ENCODE results near the gene SLAMF8.

Gene SLAMF8

DNA sequence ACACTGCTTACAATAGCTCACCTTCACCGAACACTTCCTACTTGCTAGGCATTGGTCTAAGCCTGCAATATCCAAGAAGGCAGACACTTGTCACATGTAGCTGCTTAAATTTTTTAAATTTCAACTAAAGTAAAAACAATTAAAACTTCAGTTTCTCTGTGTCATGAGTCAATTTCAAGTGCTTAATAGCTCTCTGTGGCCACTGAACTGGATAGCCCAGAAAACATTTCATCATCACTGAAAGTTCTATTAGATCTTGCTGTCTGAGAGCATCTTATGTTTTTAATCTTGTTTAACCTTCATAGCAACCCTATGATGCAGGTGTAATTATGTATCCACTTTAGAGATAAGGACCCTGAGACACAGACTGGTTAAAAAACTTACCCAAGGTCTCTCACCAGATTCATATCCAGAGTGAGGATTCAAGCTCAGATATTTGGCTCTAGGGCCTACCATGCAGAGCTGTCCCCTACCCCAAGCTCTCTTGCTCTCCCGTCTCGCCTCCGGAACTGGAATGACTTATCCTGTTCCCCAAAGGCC, 27.2 kb upstream of the SLAMF8 start:
- no peak for DNase-seq (ENCODE audit: low spot score)
- TF ChIP-seq, protein P1, sequence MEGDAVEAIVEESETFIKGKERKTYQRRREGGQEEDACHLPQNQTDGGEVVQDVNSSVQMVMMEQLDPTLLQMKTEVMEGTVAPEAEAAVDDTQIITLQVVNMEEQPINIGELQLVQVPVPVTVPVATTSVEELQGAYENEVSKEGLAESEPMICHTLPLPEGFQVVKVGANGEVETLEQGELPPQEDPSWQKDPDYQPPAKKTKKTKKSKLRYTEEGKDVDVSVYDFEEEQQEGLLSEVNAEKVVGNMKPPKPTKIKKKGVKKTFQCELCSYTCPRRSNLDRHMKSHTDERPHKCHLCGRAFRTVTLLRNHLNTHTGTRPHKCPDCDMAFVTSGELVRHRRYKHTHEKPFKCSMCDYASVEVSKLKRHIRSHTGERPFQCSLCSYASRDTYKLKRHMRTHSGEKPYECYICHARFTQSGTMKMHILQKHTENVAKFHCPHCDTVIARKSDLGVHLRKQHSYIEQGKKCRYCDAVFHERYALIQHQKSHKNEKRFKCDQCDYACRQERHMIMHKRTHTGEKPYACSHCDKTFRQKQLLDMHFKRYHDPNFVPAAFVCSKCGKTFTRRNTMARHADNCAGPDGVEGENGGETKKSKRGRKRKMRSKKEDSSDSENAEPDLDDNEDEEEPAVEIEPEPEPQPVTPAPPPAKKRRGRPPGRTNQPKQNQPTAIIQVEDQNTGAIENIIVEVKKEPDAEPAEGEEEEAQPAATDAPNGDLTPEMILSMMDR (IDR thresholded peaks at IDR 0.05): no peak
- Histone ChIP-seq H3K4me3 (no peak overlapping the region), H3K27ac (no peak overlapping the region)

DNA sequence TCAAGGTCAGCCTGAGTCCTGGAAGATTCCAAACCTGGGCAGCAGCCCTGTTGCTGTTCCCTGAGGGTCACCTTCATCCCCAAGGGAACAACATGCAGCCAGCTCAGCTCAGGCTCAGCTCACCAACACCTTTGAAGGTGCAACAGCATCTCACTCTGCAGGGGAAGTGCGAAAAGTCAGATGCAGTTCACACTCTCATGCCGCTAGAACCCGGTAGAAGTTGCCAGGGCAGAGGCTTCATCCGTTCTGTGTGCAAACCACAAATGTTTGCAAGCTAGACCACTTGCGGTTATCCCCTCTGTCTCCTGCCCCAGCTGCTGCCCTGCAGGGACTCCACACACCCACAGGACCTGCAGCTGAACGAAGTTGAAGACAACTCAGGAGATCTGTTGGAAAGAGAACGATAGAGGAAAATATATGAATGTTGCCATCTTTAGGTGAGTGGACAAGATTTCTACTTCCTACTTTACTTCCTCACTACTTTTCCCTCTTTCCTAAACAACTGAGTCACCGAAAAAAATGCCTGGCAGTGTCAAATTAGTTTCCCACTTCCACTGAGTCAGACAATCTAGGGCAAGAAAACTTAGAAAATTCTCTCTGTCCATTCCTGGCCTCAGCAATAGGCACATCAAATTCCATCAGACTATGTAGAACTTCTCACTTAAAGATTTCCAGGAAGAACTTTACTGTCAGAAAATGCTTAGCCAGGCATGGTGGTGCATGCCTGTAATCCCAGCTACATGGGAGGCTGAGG, 26.3 kb upstream of the SLAMF8 start:
- Histone ChIP-seq H3K4me3 (no peak overlapping the region), H3K27ac (no peak overlapping the region)
- TF ChIP-seq, protein P1 (IDR thresholded peaks at IDR 0.05): no peak
- DNase-seq (ENCODE audit: low spot score): no peak

DNA sequence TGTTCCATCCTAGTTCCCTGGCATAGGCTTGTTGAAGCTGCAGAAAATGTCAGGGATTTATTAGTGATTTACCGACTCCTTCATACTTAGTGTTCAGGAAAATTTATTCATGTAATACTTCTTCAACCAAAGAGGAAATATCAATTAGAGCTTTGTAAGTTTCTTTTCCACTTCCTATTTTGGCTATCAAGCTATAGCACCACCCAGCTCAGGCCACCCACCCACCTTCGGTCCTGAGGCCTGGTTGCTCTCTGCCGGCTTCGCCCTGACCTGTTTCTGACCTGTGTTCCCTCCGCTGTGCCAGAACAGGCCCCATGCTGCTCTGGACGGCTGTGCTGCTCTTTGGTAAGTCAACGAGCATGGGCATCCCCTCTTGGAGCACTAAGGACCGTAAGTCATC, 24.6 kb upstream of the SLAMF8 start, which contains the start of gene FCRL6:
FCRL6 (plus strand) TSS at position 250 of the 400 bp plus-strand sequence; CDS start at position 315, 65 bp downstream.
- Histone ChIP-seq H3K4me3 (no peak within 1 kb of the TSS), H3K27ac (no peak within 1 kb of the TSS)
- DNase-seq (ENCODE audit: low spot score): no peak
- TF ChIP-seq, protein P1 (IDR thresholded peaks at IDR 0.05): no peak

DNA sequence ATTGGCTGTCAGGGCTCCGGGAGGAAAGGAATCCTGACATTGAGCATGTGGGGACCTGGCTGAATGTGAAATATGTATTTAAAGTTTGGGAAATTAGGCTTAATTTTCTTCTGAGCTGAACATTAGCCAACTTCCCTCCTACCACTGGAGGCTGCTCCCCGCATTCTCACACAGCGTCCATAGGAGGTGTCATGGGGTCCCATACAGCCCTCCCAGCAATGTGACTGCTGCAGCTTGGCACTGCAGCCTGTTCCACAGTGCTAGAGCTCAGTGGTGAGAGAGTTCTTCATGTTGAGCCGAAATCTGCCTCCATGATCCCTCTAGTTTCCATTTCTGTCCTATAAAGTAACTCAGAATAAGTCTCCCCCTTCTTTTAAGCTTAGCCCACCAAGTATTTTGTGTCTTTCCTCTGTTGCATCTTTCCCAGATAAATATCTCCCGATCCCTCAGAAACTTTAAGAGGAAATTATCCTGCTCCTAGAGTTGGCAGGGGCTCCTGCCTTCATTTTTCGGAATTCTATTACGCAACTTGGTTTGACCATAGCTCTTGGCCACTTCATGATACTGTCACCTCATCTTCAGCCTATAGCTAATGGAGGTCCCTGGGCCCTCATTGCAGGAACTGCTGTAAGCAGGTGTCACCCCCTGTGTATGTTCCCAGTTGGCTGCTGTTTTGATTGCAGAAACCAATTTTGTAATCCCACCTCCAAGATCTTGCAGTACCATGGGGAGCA, 22.6 kb upstream of the SLAMF8 start:
- Histone ChIP-seq H3K4me3 (no peak overlapping the region), H3K27ac (no peak overlapping the region)
- no peak for DNase-seq (ENCODE audit: low spot score)
- TF ChIP-seq, protein P1 (IDR thresholded peaks at IDR 0.05): no peak

DNA sequence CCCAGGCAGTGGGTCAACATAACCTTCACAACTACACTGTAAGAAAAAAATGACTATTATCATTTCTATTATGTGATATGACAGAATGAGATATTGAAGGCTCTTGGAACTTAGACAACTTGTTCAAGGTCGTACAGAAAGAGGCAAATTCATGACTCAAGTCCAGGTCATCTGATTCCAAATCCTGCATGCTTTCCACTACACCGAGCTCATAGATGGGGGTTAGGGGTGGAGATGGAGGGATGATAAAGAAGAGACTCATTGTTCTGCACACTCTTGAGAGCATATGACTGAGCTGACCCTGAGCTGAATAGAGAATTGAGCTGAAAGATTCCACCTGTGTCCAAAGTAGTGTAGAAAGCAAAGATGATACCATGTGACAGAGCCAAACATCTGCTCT, 21.7 kb upstream of the SLAMF8 start:
- no peak overlapping the region for H3K4me3 ChIP-seq
- TF ChIP-seq, protein P1 (IDR thresholded peaks at IDR 0.05): no peak
- no peak overlapping the region for H3K27ac ChIP-seq
- no peak for DNase-seq (ENCODE audit: low spot score)

DNA sequence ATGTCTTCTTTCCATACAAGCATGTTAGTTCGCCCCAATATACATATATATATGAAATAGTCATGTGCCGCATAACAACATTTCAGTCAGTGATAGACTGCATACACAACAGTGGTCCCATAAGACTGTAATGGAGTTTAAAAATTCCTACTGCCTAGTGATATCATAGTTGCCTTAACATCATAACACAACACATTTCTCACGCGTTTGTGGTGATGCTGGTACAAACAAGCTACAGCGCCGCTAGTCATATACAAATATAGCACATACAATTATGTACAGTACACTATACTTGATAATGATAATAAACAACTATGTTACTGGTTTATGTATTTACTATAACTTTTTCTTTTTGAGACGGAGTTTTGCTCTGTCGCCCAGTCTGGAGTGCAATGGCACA, 10.7 kb upstream of the SLAMF8 start:
- TF ChIP-seq, protein P1 (IDR thresholded peaks at IDR 0.05): no peak
- no peak overlapping the region for H3K4me3 ChIP-seq
- no peak overlapping the region for H3K27ac ChIP-seq
- DNase-seq (ENCODE audit: low spot score): no peak
